H1 (cell line): ENCODE results near the gene PRR35. TPM values are rescaled to one million over a fixed set of nuclear protein-coding genes. Genes with fewer than 3 reads are reported as not detected.
A peak's percentile ranks its signal among the peaks of the same experiment; 100 is the strongest.

Experiments
- CTCF ChIA-PET: fragments of 300-600 bp; sonication (Branson Sonifier 250); formaldehyde crosslinking; loops from one replicate; lab custom pipeline; 2021; ENCODE audit not compliant: partially characterized antibody; lab: Charles Lee
- POLR2A ChIA-PET: fragments of 300-600 bp; sonication (Branson Sonifier 250); formaldehyde crosslinking; loops from one replicate; lab custom pipeline; 2021; ENCODE audit warnings: inconsistent platforms; ENCODE audit not compliant: partially characterized antibody; lab: Charles Lee
- DNase-seq, 2 experiments: peaks; one replicate each; pipeline versions ENCODE4 v3.0.0 to v3.0.0-alpha.2; 2010 to 2022; ENCODE audit warnings: low spot score in 2 of 2, low read depth in 1 of 2, mixed read lengths in 1 of 2
- FAIRE-seq: peaks from 2 replicates; lab custom pipeline; 2011; peaks lifted over from hg19 to GRCh38; lab: Jason Lieb, UNC
- H2AFZ ChIP-seq: 2 replicates; pipeline ENCODE4 v1.8.1; 2012; ENCODE audit warnings: low read length, inconsistent platforms
- H2AK5ac ChIP-seq: 2 replicates; pipeline ENCODE4 v1.6.1; 2013; ENCODE audit warnings: low read depth, low read length
- H2BK120ac ChIP-seq: replicated peaks from 2 replicates; pipeline ENCODE3; 2013; ENCODE audit warnings: low read depth, low read length, inconsistent platforms
- H2BK12ac ChIP-seq: 2 replicates; pipeline ENCODE4 v1.6.1; 2013; ENCODE audit warnings: low read depth, low read length
- H2BK15ac ChIP-seq: 2 replicates; pipeline ENCODE4 v1.6.1; 2013; ENCODE audit warnings: low read length
- H2BK20ac ChIP-seq: 2 replicates; pipeline ENCODE4 v1.6.1; 2013; ENCODE audit warnings: low read length
- H2BK5ac ChIP-seq: 2 replicates; pipeline ENCODE4 v1.6.1; 2013; ENCODE audit warnings: low read depth, low read length
- H3K14ac ChIP-seq: 2 replicates; pipeline ENCODE4 v1.6.1; 2013; ENCODE audit warnings: inconsistent platforms; ENCODE audit not compliant: insufficient read length
- H3K18ac ChIP-seq: 2 replicates; pipeline ENCODE4 v1.6.1; 2013; ENCODE audit warnings: low read length; ENCODE audit errors: extremely low read depth
- H3K23ac ChIP-seq: 2 replicates; pipeline ENCODE4 v1.6.1; 2013; ENCODE audit warnings: inconsistent platforms; ENCODE audit not compliant: insufficient read length
- H3K23me2 ChIP-seq: 2 replicates; pipeline ENCODE4 v1.6.1; 2013; ENCODE audit warnings: low read depth, low read length
- H3K27ac ChIP-seq: 2 replicates; pipeline ENCODE4 v1.6.1; 2011; ENCODE audit warnings: low read depth, low read length, inconsistent platforms
- H3K27me3 ChIP-seq, 4 experiments: replicated peaks in 1 of 4; 1 replicate in 1 of 4; 2 replicates in 3 of 4; pipeline versions ENCODE4 v1.6.1 to v1.8.1; 2011 to 2013; ENCODE audit warnings: low read length in 3 of 4, mild to moderate bottlenecking in 3 of 4, inconsistent platforms in 2 of 4, mixed read lengths in 2 of 4, moderate library complexity in 1 of 4; ENCODE audit not compliant: control insufficient read depth in 3 of 4, insufficient read depth in 3 of 4; ENCODE audit errors: extremely low read depth in 1 of 4
- H3K36me3 ChIP-seq, 4 experiments: 2 replicates each; pipeline versions ENCODE4 v1.6.1 to v1.8.1; 2011 to 2013; ENCODE audit warnings: mild to moderate bottlenecking in 4 of 4, low read length in 3 of 4, moderate library complexity in 2 of 4, control low read depth in 1 of 4, inconsistent platforms in 1 of 4; ENCODE audit not compliant: insufficient read depth in 4 of 4, control insufficient read depth in 2 of 4
- H3K4ac ChIP-seq: replicated peaks from 2 replicates; pipeline ENCODE3; 2013; ENCODE audit warnings: low read length, low read depth, mixed read lengths, inconsistent platforms; ENCODE audit not compliant: insufficient read length
- H3K4me1 ChIP-seq, 4 experiments: replicated peaks in 1 of 4; 1 replicate in 1 of 4; 2 replicates in 3 of 4; pipeline versions ENCODE4 v1.6.1 to v1.8.1; 2011 to 2013; ENCODE audit warnings: low read length in 3 of 4, inconsistent platforms in 2 of 4, mixed read lengths in 1 of 4; ENCODE audit not compliant: insufficient read depth in 4 of 4, control insufficient read depth in 3 of 4
- H3K4me2 ChIP-seq, 2 experiments: 2 replicates each; pipeline versions ENCODE4 v1.6.1 to v1.8.1; 2011 to 2013; ENCODE audit warnings: low read depth in 2 of 2, low read length in 2 of 2, control low read depth in 1 of 2, inconsistent platforms in 1 of 2, mild to moderate bottlenecking in 1 of 2; ENCODE audit not compliant: insufficient read depth in 1 of 2
- H3K4me3 ChIP-seq, 4 experiments: fragments of 200-600, 300-600 bp in 1 of 4; sonication (generic), shearing (Covaris generic), sonication (Bioruptor Twin) in 1 of 4; 2 replicates each; pipeline versions ENCODE4 v1.5.1 to v1.8.1; 2011 to 2016; ENCODE audit warnings: low read length in 4 of 4, low read depth in 3 of 4, control low read depth in 2 of 4, inconsistent platforms in 2 of 4, mild to moderate bottlenecking in 2 of 4, mixed read lengths in 1 of 4, moderate library complexity in 1 of 4; ENCODE audit not compliant: insufficient read depth in 2 of 4; ENCODE audit errors: extremely low read depth in 1 of 4
- H3K56ac ChIP-seq: replicated peaks from 2 replicates; pipeline ENCODE3; 2013; ENCODE audit warnings: low read depth, mild to moderate bottlenecking, mixed read lengths, low read length, inconsistent platforms; ENCODE audit not compliant: insufficient read length
- H3K79me1 ChIP-seq: 2 replicates; pipeline ENCODE4 v1.6.1; 2013; ENCODE audit warnings: low read depth, low read length, control low read depth
- H3K79me2 ChIP-seq, 2 experiments: 2 replicates each; pipeline versions ENCODE4 v1.6.1 to v1.8.1; 2012 to 2013; ENCODE audit warnings: low read length in 2 of 2, mild to moderate bottlenecking in 2 of 2, inconsistent platforms in 1 of 2; ENCODE audit not compliant: insufficient read depth in 2 of 2, control insufficient read depth in 1 of 2
- H3K9ac ChIP-seq, 4 experiments: replicated peaks in 1 of 4; 1 replicate in 1 of 4; 2 replicates in 3 of 4; pipeline versions ENCODE4 v1.6.1 to v1.8.1; 2011 to 2013; ENCODE audit warnings: low read depth in 3 of 4, low read length in 3 of 4, control low read depth in 2 of 4, mild to moderate bottlenecking in 2 of 4, moderate library complexity in 2 of 4, inconsistent platforms in 1 of 4; ENCODE audit errors: extremely low read depth in 1 of 4
- H3K9me3 ChIP-seq, 2 experiments: 2 replicates each; pipeline versions ENCODE4 v1.6.1 to v1.8.1; 2012 to 2013; ENCODE audit warnings: mild to moderate bottlenecking in 2 of 2, moderate library complexity in 2 of 2, control low read depth in 1 of 2, inconsistent platforms in 1 of 2, low read depth in 1 of 2, low read length in 1 of 2, mixed read lengths in 1 of 2; ENCODE audit not compliant: insufficient read depth in 2 of 2
- H4K20me1 ChIP-seq, 2 experiments: replicated peaks in 1 of 2; 2 replicates each; pipeline versions ENCODE3 to v1.8.1; 2011 to 2013; ENCODE audit warnings: inconsistent platforms in 2 of 2, low read length in 2 of 2, mild to moderate bottlenecking in 1 of 2; ENCODE audit not compliant: insufficient read depth in 2 of 2, control insufficient read depth in 1 of 2
- H4K5ac ChIP-seq: 2 replicates; pipeline ENCODE4 v1.6.1; 2013; ENCODE audit warnings: low read length, low read depth, mixed read lengths, inconsistent platforms; ENCODE audit not compliant: insufficient read length
- H4K8ac ChIP-seq: 2 replicates; pipeline ENCODE4 v1.8.0; 2013; ENCODE audit warnings: mild to moderate bottlenecking, moderate library complexity, low read length, inconsistent platforms; ENCODE audit not compliant: insufficient read depth; ENCODE audit errors: extremely low read depth
- H4K91ac ChIP-seq: replicated peaks from 2 replicates; pipeline ENCODE3; 2013; ENCODE audit warnings: low read length, mixed read lengths, inconsistent platforms; ENCODE audit not compliant: insufficient read length
- BRCA1 ChIP-seq: IDR thresholded peaks from 2 replicates; pipeline ENCODE4 v1.6.1; 2012; ENCODE audit warnings: low read depth, low read length, improper control_type of control experiment
- CBX8 ChIP-seq: fragments of 300-800, 300-1000 bp; sonication (generic); IDR thresholded peaks from 2 replicates; pipeline ENCODE4 v1.7.1; 2016; ENCODE audit warnings: low read depth, low read length, borderline replicate concordance
- JUND ChIP-seq: IDR thresholded peaks from 2 replicates; pipeline ENCODE4 v1.6.1; 2011; ENCODE audit warnings: mild to moderate bottlenecking, improper control_type of control experiment, low read length
- RXRA ChIP-seq: IDR thresholded peaks from 2 replicates; pipeline ENCODE4 v1.6.1; 2011; ENCODE audit warnings: low read depth, mild to moderate bottlenecking, low read length, moderate library complexity; ENCODE audit not compliant: insufficient read depth
- SIN3A ChIP-seq, 2 experiments: IDR thresholded peaks in 1 of 2; conservative IDR thresholded peaks in 1 of 2; 2 replicates each; pipeline ENCODE4 v1.6.1; 2011 to 2012; ENCODE audit warnings: low read length in 2 of 2, improper control_type of control experiment in 1 of 2, low read depth in 1 of 2, mild to moderate bottlenecking in 1 of 2
- SRF ChIP-seq: IDR thresholded peaks from 2 replicates; pipeline ENCODE4 v1.6.1; 2011; ENCODE audit warnings: mild to moderate bottlenecking, low read depth, low read length, moderate library complexity
- TCF12 ChIP-seq: IDR thresholded peaks from 2 replicates; pipeline ENCODE4 v1.6.1; 2011; ENCODE audit warnings: low read depth, mild to moderate bottlenecking, low read length
- ZNF274 ChIP-seq: IDR thresholded peaks from 2 replicates; pipeline ENCODE4 v1.7.0; 2012; ENCODE audit warnings: low read length, borderline replicate concordance; ENCODE audit errors: extremely low read depth
- WGBS, 2 experiments: shearing (Covaris generic) in 1 of 2; methylation state at CpG; one replicate each; pipeline versions ENCODE4 v1.1.6 to v1.1.7; 2013 to 2015; ENCODE audit warnings: low lambda C conversion rate in 2 of 2, mixed read lengths in 2 of 2, inconsistent platforms in 1 of 2, low coverage in 1 of 2, missing lambda C conversion rate in 1 of 2; ENCODE audit not compliant: insufficient replicate concordance in 2 of 2, insufficient coverage in 1 of 2, insufficient read length in 1 of 2; ENCODE audit errors: extremely low coverage in 1 of 2, missing lambda C conversion rate in 1 of 2; 5-methylcytosine and 5-hydroxymethylcytosine counted together
- polyA plus RNA-seq, 7 experiments: library from polyadenylated mRNA; depleted of rRNA in 3 of 7; stranded (reverse) in 5 of 7; unstranded in 2 of 7; fragments of >200 nt in 5 of 7; fragments of 200-250 nt in 2 of 7; gene quantifications; 1 replicate in 5 of 7; 2 replicates in 1 of 7; 4 replicates in 1 of 7; pipeline versions ENCODE4 v1.2.1 to v1.2.3, GENCODE V29; 2011 to 2013; ENCODE audit warnings: missing spikeins in 2 of 7, mixed read lengths in 2 of 7
- total RNA-seq: library from RNA; stranded (reverse); fragmentation: NEBNext Ultra II Directional; extraction: Animal tissue kit (Norgen Biotek cat#: 25700); gene quantifications from 2 replicates; pipeline ENCODE4 v1.2.1, GENCODE V29; 2021

Gene PRR35
- total and polyA plus RNA-seq, 2 of the 8 experiments (the other 6 are each of a cell fraction or from before 2014, with no cell fraction given): 0.38 to 0.50 TPM

DNA sequence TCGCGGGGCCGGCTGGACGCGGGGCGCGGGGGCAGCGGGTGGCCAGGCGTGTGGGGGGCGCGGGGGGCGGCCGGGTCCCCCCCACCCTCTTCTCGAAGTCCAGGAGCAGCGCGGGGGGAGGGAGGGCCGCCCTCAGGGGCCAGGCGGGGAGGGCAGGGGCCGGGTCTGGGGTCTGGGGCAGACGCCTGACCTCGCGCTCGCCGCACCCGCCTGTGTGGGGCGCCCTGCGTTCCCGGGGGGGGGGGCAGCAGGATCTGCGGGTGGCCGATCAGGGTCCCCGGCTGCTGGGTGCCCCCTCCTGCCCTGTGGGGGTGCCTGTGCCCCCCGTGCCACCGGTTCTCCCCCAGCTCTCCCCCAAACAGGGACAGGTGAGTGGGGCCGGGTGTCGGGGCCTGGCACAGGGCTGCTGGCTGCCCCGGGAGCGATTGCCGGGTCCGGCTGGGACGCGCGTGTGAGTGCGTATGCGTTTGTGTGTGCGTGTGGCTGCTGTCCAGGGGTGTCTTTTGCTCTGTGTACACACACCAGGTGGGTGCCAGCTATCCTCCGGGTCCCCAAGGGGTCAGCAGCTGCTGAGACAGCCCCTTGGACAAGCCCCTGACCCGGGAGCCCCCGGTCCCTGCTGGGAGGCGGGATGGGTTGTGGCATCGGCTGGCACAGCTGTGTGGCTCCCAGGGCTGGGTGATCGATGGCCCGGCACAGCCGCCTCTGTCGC lies 663 bp downstream of the PRR35 start:
- H4K20me1 ChIP-seq: peaks cover 0 to 3% of the 10 kb centered on the region in 2 experiments
- WGBS, 2 experiments: 90% methylated on average over 18 of the region's 54 CpGs; no CpG with 5 or more reads in 1 of the 2 experiments
- TF ChIP-seq BRCA1 (no peak), TCF12 (no peak), RXRA (no peak), JUND (no peak), CBX8 (no peak), SIN3A (conservative IDR thresholded peaks at IDR 0.05 in 1 of 2, IDR thresholded peaks at IDR 0.05 in 1 of 2; ENCODE audit: low read depth in 1 of 2, low read length in 2 of 2) (no peak), ZNF274 (no peak), SRF (no peak)

More for the DNA sequence above, 663 bp downstream of the PRR35 start:
- no peak overlapping the region for H3K9ac ChIP-seq
- peak overlapping the region in 2 of 4 experiments; percentile 8 to 54; a peak in 3 of 8 replicates for H3K4me3 ChIP-seq
- no peak overlapping the region for H3K14ac ChIP-seq
- H3K4me1 ChIP-seq: peaks cover 0 to 14% (median 3%) of the 10 kb centered on the region in 4 experiments; a peak in 4 of 7 replicates
- no peak overlapping the region for H2BK120ac ChIP-seq
- no peak overlapping the region; the same call in 1 of the 2 replicates for H4K8ac ChIP-seq
- H3K79me2 ChIP-seq: no peaks in the 10 kb centered on the region
- no peak overlapping the region for H3K4ac ChIP-seq
- no peak overlapping the region for H4K5ac ChIP-seq
- no peak overlapping the region for H2AK5ac ChIP-seq
- no peaks in the 10 kb centered on the region for H3K9me3 ChIP-seq
- H3K36me3 ChIP-seq: no peaks in the 10 kb centered on the region; a peak in 1 of 8 replicates
- peaks cover 22 to 40% (median 32%) of the 10 kb centered on the region in 4 experiments; a peak in 6 of 7 replicates for H3K27me3 ChIP-seq
- no peak overlapping the region for H3K56ac ChIP-seq
- no peaks in the 10 kb centered on the region; the same call in 1 of the 2 replicates for H3K79me1 ChIP-seq
- ChIA-PET POLR2A (interaction anchor here (0.9 kb wide), 1 partner anchor 31 kb away, joined by 3 read pairs; no protein-coding TSS in a partner anchor), CTCF (interaction anchor here (1.0 to 1.4 kb wide), 2 partner anchors 22 to 70 kb away, joined by 3 to 4 read pairs; no protein-coding TSS in a partner anchor)
- H2BK12ac ChIP-seq: no peak overlapping the region
- H2BK5ac ChIP-seq: no peak overlapping the region
- no peak overlapping the region for H2AFZ ChIP-seq
- H2BK15ac ChIP-seq: no peak overlapping the region
- H2BK20ac ChIP-seq: no peak overlapping the region
- no peak overlapping the region for H3K27ac ChIP-seq
- H3K18ac ChIP-seq: no peak overlapping the region
- H3K23ac ChIP-seq: no peak overlapping the region
- no peak for DNase-seq
- peaks cover 9% of the 10 kb centered on the region for H3K23me2 ChIP-seq
- H4K91ac ChIP-seq: no peak overlapping the region
- FAIRE-seq: no peak
- H3K4me2 ChIP-seq: peak overlapping the region in 1 of 2 experiments; percentile 64; a peak in 1 of 4 replicates
